Measurements from ENCODE around the gene ARL2BP.
"Not testable (repeated sequence)": the region's sequence is repeated elsewhere in the genome, so short reads cannot be mapped to it uniquely, and the experiment has no call there.

DNA sequence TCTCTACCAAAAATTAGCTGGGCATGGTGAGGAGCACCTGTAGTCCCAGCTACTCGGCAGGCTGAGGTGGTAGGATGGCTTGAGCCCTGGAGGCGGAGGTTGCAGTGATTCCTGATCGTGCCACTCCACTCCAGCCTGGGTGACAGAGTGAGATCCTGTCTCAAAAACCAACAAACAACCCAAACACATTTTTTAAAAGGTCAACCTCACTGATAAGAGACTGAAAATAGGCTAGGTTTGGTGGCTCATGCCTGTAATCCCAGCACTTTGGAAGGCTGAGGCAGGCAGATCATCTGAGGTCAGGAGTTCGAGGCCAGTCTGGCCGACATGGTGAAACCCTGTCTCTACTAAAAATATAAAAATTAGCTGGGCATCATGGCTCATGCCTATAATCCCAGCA is 30.9 kb downstream of the ARL2BP start:
- TF ChIP-seq CTCF, EZH2, EZH2phosphoT487 (IDR thresholded peaks at IDR 0.05): not testable (repeated sequence)
